ENCODE measurements around the gene ANKRD55. TPM values are rescaled to one million over a fixed set of nuclear protein-coding genes. Genes with fewer than 3 reads are reported as not detected.

ANKRD55 gene
- total RNA-seq, 1 donor from 2014 or later: not detected

DNA sequence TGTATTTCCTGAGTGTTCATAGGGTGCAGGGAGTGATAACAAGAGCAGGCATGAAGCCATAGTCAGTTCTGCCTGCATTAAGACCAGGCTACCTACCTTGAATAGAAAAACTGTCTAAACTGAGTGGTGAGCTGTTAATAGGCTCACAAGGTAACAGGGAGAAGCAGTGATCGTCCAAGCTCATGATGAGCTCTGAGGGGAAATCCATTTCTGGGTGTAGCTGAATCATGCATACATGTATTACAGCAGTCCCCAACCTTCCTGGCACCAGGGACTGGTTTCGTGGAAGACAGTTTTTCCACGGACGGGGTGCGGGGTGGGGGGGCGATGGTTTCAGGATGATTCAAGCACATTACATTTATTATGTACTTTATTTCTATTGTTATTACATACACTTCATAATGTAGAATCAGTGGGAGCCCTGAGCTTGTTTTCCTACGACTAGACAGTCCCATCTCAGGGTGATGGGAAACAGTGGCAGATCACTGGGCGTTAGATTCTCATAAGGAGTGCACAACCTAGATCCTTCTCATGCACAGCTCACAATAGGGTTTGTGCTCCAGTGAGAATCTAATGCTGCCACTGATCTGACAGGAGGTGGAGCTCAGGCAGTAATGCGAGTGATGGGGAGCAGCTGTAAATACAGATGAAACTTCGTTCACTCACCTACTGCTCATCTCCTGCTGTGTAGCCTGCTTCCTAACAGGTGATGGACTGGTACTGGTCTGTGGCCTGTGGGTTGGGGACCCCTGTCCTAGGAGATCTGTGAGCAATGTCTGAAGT is 138.4 kb downstream of the ANKRD55 start:
- Histone ChIP-seq H3K9ac (ENCODE audit: low read length) (no peak overlapping the region), H4K20me1 (ENCODE audit: insufficient read depth, low read length) (no peaks in the 10 kb centered on the region), H3K27me3 (ENCODE audit: insufficient read depth, low read length) (no peaks in the 10 kb centered on the region), H3K79me2 (ENCODE audit: insufficient read depth, low read length) (no peaks in the 10 kb centered on the region), H3K4me1 (ENCODE audit: insufficient read depth, low read length) (no peaks in the 10 kb centered on the region), H3K36me3 (ENCODE audit: insufficient read depth, low read length) (no peaks in the 10 kb centered on the region), H2AFZ (ENCODE audit: low read depth, low read length) (no peak overlapping the region), H3K27ac (ENCODE audit: low read depth, low read length) (no peak overlapping the region), H3K4me3 (ENCODE audit: insufficient read depth, low read depth, low read length) (no peak overlapping the region), H3K9me3 (ENCODE audit: insufficient read depth, low read depth, low read length) (no peaks in the 10 kb centered on the region), H3K4me2 (ENCODE audit: low read length) (no peak overlapping the region)
- TF ChIP-seq, protein P1, sequence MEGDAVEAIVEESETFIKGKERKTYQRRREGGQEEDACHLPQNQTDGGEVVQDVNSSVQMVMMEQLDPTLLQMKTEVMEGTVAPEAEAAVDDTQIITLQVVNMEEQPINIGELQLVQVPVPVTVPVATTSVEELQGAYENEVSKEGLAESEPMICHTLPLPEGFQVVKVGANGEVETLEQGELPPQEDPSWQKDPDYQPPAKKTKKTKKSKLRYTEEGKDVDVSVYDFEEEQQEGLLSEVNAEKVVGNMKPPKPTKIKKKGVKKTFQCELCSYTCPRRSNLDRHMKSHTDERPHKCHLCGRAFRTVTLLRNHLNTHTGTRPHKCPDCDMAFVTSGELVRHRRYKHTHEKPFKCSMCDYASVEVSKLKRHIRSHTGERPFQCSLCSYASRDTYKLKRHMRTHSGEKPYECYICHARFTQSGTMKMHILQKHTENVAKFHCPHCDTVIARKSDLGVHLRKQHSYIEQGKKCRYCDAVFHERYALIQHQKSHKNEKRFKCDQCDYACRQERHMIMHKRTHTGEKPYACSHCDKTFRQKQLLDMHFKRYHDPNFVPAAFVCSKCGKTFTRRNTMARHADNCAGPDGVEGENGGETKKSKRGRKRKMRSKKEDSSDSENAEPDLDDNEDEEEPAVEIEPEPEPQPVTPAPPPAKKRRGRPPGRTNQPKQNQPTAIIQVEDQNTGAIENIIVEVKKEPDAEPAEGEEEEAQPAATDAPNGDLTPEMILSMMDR (IDR thresholded peaks at IDR 0.05; ENCODE audit: insufficient read depth, low read depth, low read length): no peak
- TF ChIP-seq EZH2 (IDR thresholded peaks at IDR 0.05; ENCODE audit: insufficient read depth, low read length): no peak
- no peaks in the 10 kb centered on the region for H3K4me1 Mint-ChIP-seq (ENCODE audit: low read depth, unreplicated experiment)
- H3K9me3 Mint-ChIP-seq (ENCODE audit: unreplicated experiment): no peaks in the 10 kb centered on the region
- DNase-seq (ENCODE audit: low read depth) (no peak), FAIRE-seq (no peak)
- H3K27ac Mint-ChIP-seq (ENCODE audit: unreplicated experiment): no peak overlapping the region
- no peaks in the 10 kb centered on the region for H3K27me3 Mint-ChIP-seq (ENCODE audit: low read depth, unreplicated experiment)
- no peak overlapping the region for H3K4me3 Mint-ChIP-seq (ENCODE audit: unreplicated experiment)
- H3K36me3 Mint-ChIP-seq (ENCODE audit: low read depth, unreplicated experiment): no peaks in the 10 kb centered on the region

DNA sequence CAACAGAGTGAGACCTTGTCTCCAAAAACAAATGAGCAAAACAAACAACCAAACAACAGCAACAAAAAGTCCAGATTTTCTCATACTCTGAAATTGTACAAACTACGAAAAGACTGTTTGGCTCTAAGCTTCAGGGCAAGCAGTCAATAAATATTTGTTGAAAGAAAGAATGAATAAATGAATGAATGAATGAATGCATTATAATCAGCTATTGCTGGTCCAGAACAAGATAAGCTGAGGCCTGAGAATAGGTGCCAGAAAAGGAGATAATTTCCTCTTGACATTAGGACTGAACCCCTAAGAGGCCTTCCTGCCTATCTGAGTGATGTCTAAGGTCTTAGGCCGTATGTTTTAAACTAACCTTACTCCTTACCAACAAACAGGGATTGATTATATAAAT is 139.2 kb downstream of the ANKRD55 start:
- no peaks in the 10 kb centered on the region for H3K36me3 ChIP-seq (ENCODE audit: insufficient read depth, low read length)
- H3K27me3 ChIP-seq (ENCODE audit: insufficient read depth, low read length): no peaks in the 10 kb centered on the region
- Mint-ChIP-seq H3K36me3 (ENCODE audit: low read depth, unreplicated experiment) (no peaks in the 10 kb centered on the region), H3K27me3 (ENCODE audit: low read depth, unreplicated experiment) (no peaks in the 10 kb centered on the region), H3K9me3 (ENCODE audit: unreplicated experiment) (no peaks in the 10 kb centered on the region), H3K4me3 (ENCODE audit: unreplicated experiment) (no peak overlapping the region), H3K27ac (ENCODE audit: unreplicated experiment) (no peak overlapping the region), H3K4me1 (ENCODE audit: low read depth, unreplicated experiment) (peaks cover 7% of the 10 kb centered on the region)
- H3K79me2 ChIP-seq (ENCODE audit: insufficient read depth, low read length): no peaks in the 10 kb centered on the region
- H4K20me1 ChIP-seq (ENCODE audit: insufficient read depth, low read length): no peaks in the 10 kb centered on the region
- TF ChIP-seq EZH2 (IDR thresholded peaks at IDR 0.05; ENCODE audit: insufficient read depth, low read length): no peak
- TF ChIP-seq, protein P1 (IDR thresholded peaks at IDR 0.05; ENCODE audit: insufficient read depth, low read depth, low read length): no peak
- no peak for DNase-seq (ENCODE audit: low read depth)
- no peak overlapping the region for H2AFZ ChIP-seq (ENCODE audit: low read depth, low read length)
- H3K4me1 ChIP-seq (ENCODE audit: insufficient read depth, low read length): peaks cover 3% of the 10 kb centered on the region
- no peak overlapping the region for H3K27ac ChIP-seq (ENCODE audit: low read depth, low read length)
- FAIRE-seq: no peak
- H3K9me3 ChIP-seq (ENCODE audit: insufficient read depth, low read depth, low read length): no peaks in the 10 kb centered on the region
- H3K9ac ChIP-seq (ENCODE audit: low read length): no peak overlapping the region
- no peak overlapping the region for H3K4me3 ChIP-seq (ENCODE audit: insufficient read depth, low read depth, low read length)
- no peak overlapping the region for H3K4me2 ChIP-seq (ENCODE audit: low read length)

DNA sequence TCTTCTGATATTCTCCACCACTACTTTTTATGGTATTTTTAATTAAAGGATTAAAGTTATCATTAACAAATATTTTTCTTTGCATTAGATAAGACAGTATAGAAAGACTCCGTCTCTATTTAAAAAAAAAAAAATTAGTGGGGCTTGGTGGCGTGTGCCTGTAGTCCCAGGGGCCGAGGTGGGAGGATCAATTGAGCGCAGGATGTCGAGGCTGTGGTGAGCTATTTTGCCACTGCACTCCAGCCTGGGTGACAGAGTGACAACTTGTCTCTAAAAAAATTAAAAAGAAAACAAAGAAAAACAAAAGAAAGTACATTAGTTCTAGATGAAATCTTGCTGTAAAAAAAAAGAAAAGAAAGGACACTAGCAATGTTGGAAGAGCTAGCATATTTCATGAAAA is 141.0 kb downstream of the ANKRD55 start:
- Mint-ChIP-seq H3K36me3 (ENCODE audit: low read depth, unreplicated experiment) (no peaks in the 10 kb centered on the region), H3K9me3 (ENCODE audit: unreplicated experiment) (no peaks in the 10 kb centered on the region), H3K4me1 (ENCODE audit: low read depth, unreplicated experiment) (peaks cover 9% of the 10 kb centered on the region), H3K27me3 (ENCODE audit: low read depth, unreplicated experiment) (no peaks in the 10 kb centered on the region), H3K27ac (ENCODE audit: unreplicated experiment) (no peak overlapping the region), H3K4me3 (ENCODE audit: unreplicated experiment) (no peak overlapping the region)
- Histone ChIP-seq H3K79me2 (ENCODE audit: insufficient read depth, low read length) (no peaks in the 10 kb centered on the region), H3K4me2 (ENCODE audit: low read length) (no peak overlapping the region), H3K27ac (ENCODE audit: low read depth, low read length) (no peak overlapping the region), H3K9ac (ENCODE audit: low read length) (no peak overlapping the region), H3K4me1 (ENCODE audit: insufficient read depth, low read length) (peaks cover 3% of the 10 kb centered on the region), H3K4me3 (ENCODE audit: insufficient read depth, low read depth, low read length) (no peak overlapping the region), H3K9me3 (ENCODE audit: insufficient read depth, low read depth, low read length) (no peaks in the 10 kb centered on the region), H2AFZ (ENCODE audit: low read depth, low read length) (no peak overlapping the region), H4K20me1 (ENCODE audit: insufficient read depth, low read length) (no peaks in the 10 kb centered on the region), H3K36me3 (ENCODE audit: insufficient read depth, low read length) (no peaks in the 10 kb centered on the region), H3K27me3 (ENCODE audit: insufficient read depth, low read length) (no peaks in the 10 kb centered on the region)
- FAIRE-seq (no peak), DNase-seq (ENCODE audit: low read depth) (no peak)
- TF ChIP-seq, protein P1 (IDR thresholded peaks at IDR 0.05; ENCODE audit: insufficient read depth, low read depth, low read length): no peak
- TF ChIP-seq EZH2 (IDR thresholded peaks at IDR 0.05; ENCODE audit: insufficient read depth, low read length): no peak
